GM12878 (cell line): ENCODE measurements around the gene DKKL1. TPM values are rescaled to one million over a fixed set of nuclear protein-coding genes. Genes with fewer than 3 reads are reported as not detected.

ENCODE experiments used
- ATAC-seq: fragments of 200-7000 bp; cut with Tn5 transposase; 3 replicates; pipeline ENCODE4 v1.9.1; 2020; ENCODE audit warnings: mild to moderate bottlenecking, moderate library complexity
- BruUV-seq: library from RNA; stranded (reverse); fragments of 400-500 nt; replicated peaks from 2 replicates; lab custom pipeline; 2021; lab: Mats Ljungman, UMichigan
- CTCF ChIA-PET: fragments of 300-600 bp; sonication (Branson Sonifier 250); formaldehyde crosslinking; extraction: SDS; loops from one replicate; lab custom pipeline; 2021; ENCODE audit warnings: inconsistent platforms; lab: Yijun Ruan, JAX
- POLR2A ChIA-PET: fragments of 350-600 bp; formaldehyde crosslinking; extraction: SDS; loops from one replicate; lab custom pipeline; 2021; ENCODE audit warnings: inconsistent platforms; lab: Charles Lee
- RAD21 ChIA-PET: fragments of 300-600 bp; sonication (Branson Sonifier 250); formaldehyde crosslinking; loops from one replicate; lab custom pipeline; 2023; ENCODE audit warnings: antibody characterized with exemption; ENCODE audit not compliant: unreplicated experiment; lab: Charles Lee
- SMC1A ChIA-PET: fragments of 300-600 bp; sonication (Branson Sonifier 250); formaldehyde crosslinking; loops from one replicate; lab custom pipeline; 2023; ENCODE audit not compliant: unreplicated experiment, uncharacterized antibody; lab: Charles Lee
- DNase-seq: peaks from one replicate; pipeline ENCODE4 v3.0.0-alpha.2; 2011; ENCODE audit warnings: low read depth, low spot score
- FAIRE-seq: peaks from 3 replicates; lab custom pipeline; 2011; peaks lifted over from hg19 to GRCh38; lab: Jason Lieb, UNC
- H2AFZ ChIP-seq: 2 replicates; pipeline ENCODE4 v1.6.0; 2011; ENCODE audit warnings: low read depth, low read length, control low read depth; ENCODE audit not compliant: control insufficient read depth
- H3K27ac ChIP-seq: 2 replicates; pipeline ENCODE4 v1.5.1; 2011; ENCODE audit warnings: control low read depth; ENCODE audit not compliant: control insufficient read depth, insufficient read depth
- H3K27me3 ChIP-seq, 2 experiments: replicated peaks in 1 of 2; 2 replicates each; pipeline versions ENCODE4 v1.6.0 to v1.6.1; 2011; ENCODE audit warnings: low read length in 1 of 2; ENCODE audit not compliant: control insufficient read depth in 2 of 2, insufficient read depth in 2 of 2
- H3K36me3 ChIP-seq, 2 experiments: 2 replicates each; pipeline ENCODE4 v1.5.1; 2011; ENCODE audit warnings: low read length in 1 of 2; ENCODE audit not compliant: control insufficient read depth in 2 of 2, insufficient read depth in 2 of 2
- H3K4me1 ChIP-seq: 2 replicates; pipeline ENCODE4 v1.6.1; 2011; ENCODE audit warnings: mild to moderate bottlenecking, low read length, moderate library complexity, mixed read lengths; ENCODE audit not compliant: control insufficient read depth, insufficient read depth
- H3K4me2 ChIP-seq: 2 replicates; pipeline ENCODE4 v1.6.0; 2011; ENCODE audit warnings: control low read depth; ENCODE audit not compliant: control insufficient read depth, insufficient read depth
- H3K4me3 ChIP-seq: fragments of 200-600 bp; sonication (generic); 2 replicates; pipeline ENCODE4 v1.5.1; 2016
- H3K79me2 ChIP-seq: 2 replicates; pipeline ENCODE4 v1.6.0; 2011; ENCODE audit warnings: low read length; ENCODE audit not compliant: control insufficient read depth, insufficient read depth
- H3K9ac ChIP-seq: 2 replicates; pipeline ENCODE4 v1.8.0; 2011; ENCODE audit warnings: low read length, control low read depth, mixed read lengths; ENCODE audit not compliant: control insufficient read depth, insufficient read depth
- H3K9me3 ChIP-seq: replicated peaks from 3 replicates; pipeline ENCODE4 v1.5.1; 2011; ENCODE audit warnings: mild to moderate bottlenecking, low read length; ENCODE audit not compliant: control insufficient read depth, insufficient read depth
- H4K20me1 ChIP-seq: 2 replicates; pipeline ENCODE4 v1.6.0; 2011; ENCODE audit not compliant: control insufficient read depth, insufficient read depth
- CREB1 ChIP-seq: IDR thresholded peaks from 2 replicates; pipeline ENCODE4 v1.6.1; 2012; ENCODE audit warnings: low read depth, mild to moderate bottlenecking, inconsistent platforms
- EGR1 ChIP-seq, 2 experiments: IDR thresholded peaks; 1 replicate in 1 of 2; 2 replicates in 1 of 2; pipeline ENCODE4 v1.6.1; 2011 to 2012; ENCODE audit warnings: low read depth in 2 of 2, low read length in 2 of 2, borderline replicate concordance in 1 of 2, mild to moderate bottlenecking in 1 of 2, moderate library complexity in 1 of 2
- PAX5 ChIP-seq: IDR thresholded peaks from 2 replicates; pipeline ENCODE4 v1.6.1; 2011; ENCODE audit warnings: low read depth, low read length, borderline replicate concordance
- POLR2AphosphoS2 ChIP-seq: IDR thresholded peaks from 2 replicates; pipeline ENCODE4 v1.6.1; 2011; ENCODE audit warnings: low read depth, mild to moderate bottlenecking, low read length, improper control_type of control experiment, moderate library complexity
- SMC3 ChIP-seq: IDR thresholded peaks from 2 replicates; pipeline ENCODE4 v1.6.1; 2011; ENCODE audit warnings: low read length, improper control_type of control experiment, borderline replicate concordance
- STAT1 ChIP-seq: fragments of 450-650 bp; conservative IDR thresholded peaks from 2 replicates; pipeline ENCODE4 v1.6.1; 2014; ENCODE audit warnings: antibody characterized with exemption, mild to moderate bottlenecking
- YBX1 ChIP-seq: fragments of 450-650 bp; IDR thresholded peaks from 2 replicates; pipeline ENCODE4 v1.6.1; 2016; ENCODE audit warnings: antibody characterized with exemption
- WGBS: methylation state at CpG from one replicate; pipeline ENCODE4 v1.1.6; 2016; ENCODE audit warnings: low lambda C conversion rate; ENCODE audit not compliant: insufficient replicate concordance, insufficient coverage; ENCODE audit errors: missing lambda C conversion rate; 5-methylcytosine and 5-hydroxymethylcytosine counted together
- in situ Hi-C: fragments of 300-500 bp; cut with MboI; formaldehyde crosslinking; loops from 9 replicates; pipeline ENCODE4 v1.14.3; 2018; ENCODE audit warnings: mixed read lengths
- intact Hi-C: fragments of 100-400 bp; cut with micrococcal nuclease; formaldehyde crosslinking; loops from one replicate; pipeline ENCODE4 v1.14.2; 2022; ENCODE audit not compliant: unreplicated experiment
- polyA plus RNA-seq, 11 experiments: library from polyadenylated mRNA; depleted of rRNA in 4 of 11; unstranded in 6 of 11; stranded (reverse) in 5 of 11; fragments of >200 nt; fragmentation: Nextera tagmentation in 4 of 11; fragmentation: Illumina TruSeq in 1 of 11; extraction: Ambion mirVana in 4 of 11; extraction: Trizol in 1 of 11; gene quantifications; 1 replicate in 1 of 11; 2 replicates in 10 of 11; pipeline versions ENCODE4 v1.2.1 to v1.2.3, GENCODE V29; 2011 to 2016; ENCODE audit warnings: inconsistent platforms in 2 of 11, missing spikeins in 2 of 11, low read depth in 1 of 11
- total RNA-seq, 4 experiments: library from RNA; depleted of rRNA in 3 of 4; stranded (reverse); fragments of >200 nt in 3 of 4; fragmentation: Illumina TruSeq in 1 of 4; extraction: Trizol in 1 of 4; gene quantifications; 2 replicates each; pipeline versions ENCODE4 v1.2.1 to v1.2.3, GENCODE V29; 2013 to 2021
- TF ChIP-seq, protein P1 (sequence below): IDR thresholded peaks from 2 replicates; pipeline ENCODE4 v1.6.1; 2011; ENCODE audit warnings: mild to moderate bottlenecking, low read depth, low read length, moderate library complexity; ENCODE audit not compliant: insufficient replicate concordance
- TF ChIP-seq, protein P2 (sequence below): IDR thresholded peaks from 2 replicates; pipeline ENCODE4 v1.6.1; 2012; ENCODE audit warnings: low read depth, low read length, improper control_type of control experiment

The DKKL1 gene
- total and polyA plus RNA-seq, 10 of the 15 experiments (the other 5 are each of a cell fraction or from before 2014, with no cell fraction given): not detected

DNA sequence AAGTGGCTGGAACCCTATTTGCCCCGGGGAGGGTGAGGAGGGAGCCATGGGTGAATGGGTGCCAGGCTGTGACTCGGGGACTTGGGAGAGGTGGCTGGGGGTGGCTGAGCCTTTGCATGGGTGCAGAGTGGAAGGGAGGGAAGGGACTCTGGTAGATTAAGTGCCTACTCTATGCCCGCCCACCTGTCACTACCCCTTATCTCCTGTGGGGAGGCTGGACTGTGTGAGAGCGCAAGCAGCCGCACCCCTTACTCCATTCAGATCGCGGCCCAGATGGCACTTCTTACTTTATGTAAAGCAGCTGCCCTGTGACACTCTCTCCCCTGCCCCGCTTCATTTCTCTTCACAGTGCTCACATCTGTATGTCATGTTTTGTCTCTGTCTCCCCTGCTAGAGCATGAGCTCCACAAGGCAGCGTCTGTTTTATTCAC, 27.3 kb downstream of the DKKL1 start:
- no peak overlapping the region for H3K9ac ChIP-seq
- peak; percentile 60 for ATAC-seq
- intact Hi-C loops: no loop called here
- no peaks in the 10 kb centered on the region for H3K9me3 ChIP-seq
- in situ Hi-C loops: loop anchor here (5.0 kb wide), 1 partner anchor 46 kb away; no protein-coding TSS in a partner anchor
- H3K79me2 ChIP-seq: no peaks in the 10 kb centered on the region
- H3K27me3 ChIP-seq: no peaks in the 10 kb centered on the region
- POLR2A ChIA-PET: interaction anchor here (0.5 to 2.0 kb wide), 6 partner anchors 43 to 264 kb away, joined by 3 to 5 read pairs (median 4); partner anchors contain the start of gene PIH1D1
- H3K27ac ChIP-seq: no peak overlapping the region
- H3K4me2 ChIP-seq: no peak overlapping the region
- H2AFZ ChIP-seq: no peak overlapping the region
- CTCF ChIA-PET: interaction anchor here (0.6 to 5.7 kb wide), 38 partner anchors 10 to 293 kb away, joined by 3 to 68 read pairs (median 5); partner anchors contain the start of genes FLT3LG, GFY and PIH1D1
- SMC1A ChIA-PET: interaction anchor here (0.6 to 2.9 kb wide), 18 partner anchors 13 to 165 kb away, joined by 3 to 15 read pairs (median 5); partner anchors contain the start of genes CD37, FLT3LG and PIH1D1
- no peak overlapping the region for H3K4me3 ChIP-seq
- H3K4me1 ChIP-seq: no peaks in the 10 kb centered on the region; the same call in 1 of the 2 replicates
- no TSS peak for BruUV-seq
- DNase-seq: no peak
- no peaks in the 10 kb centered on the region for H4K20me1 ChIP-seq
- TF ChIP-seq EGR1 (IDR thresholded peaks at IDR 0.05; ENCODE audit: borderline replicate concordance in 1 of 2, low read depth in 2 of 2, low read length in 2 of 2) (no peak), YBX1 (no peak)
- no peaks in the 10 kb centered on the region for H3K36me3 ChIP-seq
- 1% methylated on average over 9 of the region's 9 CpGs for WGBS
- no peak for FAIRE-seq
- RAD21 ChIA-PET: interaction anchor here (0.7 to 3.0 kb wide), 20 partner anchors 10 to 164 kb away, joined by 3 to 23 read pairs (median 4); partner anchors contain the start of genes FLT3LG and PIH1D1

DNA sequence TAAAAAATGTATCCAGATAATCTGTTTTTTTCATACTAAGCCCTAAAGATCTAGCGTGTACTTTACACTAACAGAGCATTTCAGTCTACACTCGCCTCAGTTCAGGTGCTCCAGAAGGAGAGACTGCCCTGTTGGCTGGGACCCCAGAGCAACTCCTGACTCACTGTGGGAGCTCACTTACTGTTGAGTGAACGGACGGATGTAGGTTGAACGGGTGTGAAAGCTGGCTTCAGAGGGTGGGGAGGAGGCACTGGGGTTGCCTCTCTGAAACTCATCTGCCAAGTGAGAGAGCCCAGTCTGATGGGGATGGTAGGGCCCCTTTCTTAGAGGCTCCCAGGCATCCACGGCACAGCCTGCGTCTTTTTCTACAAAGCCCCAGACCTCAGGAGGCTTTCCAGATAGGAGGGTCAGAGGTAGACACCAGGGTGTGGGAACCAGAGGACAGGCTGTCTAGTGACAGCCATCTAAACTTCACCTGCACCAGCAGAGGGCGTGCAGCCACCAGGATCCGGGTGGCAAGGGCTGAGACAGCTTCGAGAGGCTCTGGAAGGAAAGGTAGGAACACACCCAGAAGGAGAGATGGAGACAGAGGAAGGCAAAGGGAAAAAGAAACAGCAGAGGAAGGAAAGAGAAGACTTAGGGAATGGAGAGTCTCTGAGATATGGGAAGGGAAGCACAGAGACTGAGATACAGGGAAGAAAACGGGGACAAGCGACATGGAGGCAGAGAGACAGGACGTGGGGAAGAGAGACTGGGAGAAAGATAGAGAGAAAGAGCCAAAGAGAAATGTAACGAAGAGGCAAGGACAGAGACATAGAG, 28.1 kb downstream of the DKKL1 start:
- POLR2A ChIA-PET: interaction anchor here (0.5 to 2.0 kb wide), 5 partner anchors 51 to 485 kb away, joined by 3 to 5 read pairs (median 4); partner anchors contain the start of gene PIH1D1
- no peak overlapping the region for H3K4me3 ChIP-seq
- ATAC-seq (peak; percentile 96), FAIRE-seq (peak; percentile 95), DNase-seq (peak; percentile 40)
- in situ Hi-C loops: loop anchor here (5.0 kb wide), 1 partner anchor 46 kb away; no protein-coding TSS in a partner anchor
- no peaks in the 10 kb centered on the region; the same call in 1 of the 2 replicates for H3K4me1 ChIP-seq
- RAD21 ChIA-PET: interaction anchor here (0.7 to 3.0 kb wide), 20 partner anchors 9 to 124 kb away, joined by 3 to 23 read pairs (median 4); partner anchors contain the start of genes FLT3LG and PIH1D1
- no peaks in the 10 kb centered on the region for H4K20me1 ChIP-seq
- no peaks in the 10 kb centered on the region for H3K27me3 ChIP-seq
- WGBS: 10% methylated on average over 13 of the region's 14 CpGs
- no peak overlapping the region for H3K9ac ChIP-seq
- CTCF ChIA-PET: interaction anchor here (0.6 to 5.7 kb wide), 42 partner anchors 10 to 294 kb away, joined by 3 to 68 read pairs (median 5); partner anchors contain the start of genes FLT3LG, GFY and PIH1D1
- SMC1A ChIA-PET: interaction anchor here (0.6 to 2.9 kb wide), 23 partner anchors 8 to 166 kb away, joined by 3 to 15 read pairs (median 4); partner anchors contain the start of genes CD37, FLT3LG and PIH1D1
- no peak overlapping the region for H3K27ac ChIP-seq
- BruUV-seq: no TSS peak
- no peak overlapping the region for H2AFZ ChIP-seq
- H3K9me3 ChIP-seq: no peaks in the 10 kb centered on the region
- H3K36me3 ChIP-seq: no peaks in the 10 kb centered on the region
- intact Hi-C loops: loop anchor here (1.0 kb wide), 3 partner anchors 39 to 79 kb away; no protein-coding TSS in a partner anchor
- H3K4me2 ChIP-seq: no peak overlapping the region
- H3K79me2 ChIP-seq: no peaks in the 10 kb centered on the region
- no peak for TF ChIP-seq POLR2AphosphoS2
- TF ChIP-seq CREB1: no peak
- TF ChIP-seq, protein P1, sequence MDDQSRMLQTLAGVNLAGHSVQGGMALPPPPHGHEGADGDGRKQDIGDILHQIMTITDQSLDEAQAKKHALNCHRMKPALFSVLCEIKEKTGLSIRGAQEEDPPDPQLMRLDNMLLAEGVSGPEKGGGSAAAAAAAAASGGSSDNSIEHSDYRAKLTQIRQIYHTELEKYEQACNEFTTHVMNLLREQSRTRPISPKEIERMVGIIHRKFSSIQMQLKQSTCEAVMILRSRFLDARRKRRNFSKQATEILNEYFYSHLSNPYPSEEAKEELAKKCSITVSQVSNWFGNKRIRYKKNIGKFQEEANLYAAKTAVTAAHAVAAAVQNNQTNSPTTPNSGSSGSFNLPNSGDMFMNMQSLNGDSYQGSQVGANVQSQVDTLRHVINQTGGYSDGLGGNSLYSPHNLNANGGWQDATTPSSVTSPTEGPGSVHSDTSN: peak; percentile 38
- TF ChIP-seq PAX5: no peak
- 0 out of 2 replicates have a peak, but pooled peaks have one; percentile 11 for TF ChIP-seq STAT1
- peak; percentile 97 for TF ChIP-seq SMC3
- TF ChIP-seq, protein P2, sequence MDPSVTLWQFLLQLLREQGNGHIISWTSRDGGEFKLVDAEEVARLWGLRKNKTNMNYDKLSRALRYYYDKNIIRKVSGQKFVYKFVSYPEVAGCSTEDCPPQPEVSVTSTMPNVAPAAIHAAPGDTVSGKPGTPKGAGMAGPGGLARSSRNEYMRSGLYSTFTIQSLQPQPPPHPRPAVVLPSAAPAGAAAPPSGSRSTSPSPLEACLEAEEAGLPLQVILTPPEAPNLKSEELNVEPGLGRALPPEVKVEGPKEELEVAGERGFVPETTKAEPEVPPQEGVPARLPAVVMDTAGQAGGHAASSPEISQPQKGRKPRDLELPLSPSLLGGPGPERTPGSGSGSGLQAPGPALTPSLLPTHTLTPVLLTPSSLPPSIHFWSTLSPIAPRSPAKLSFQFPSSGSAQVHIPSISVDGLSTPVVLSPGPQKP: no peak
